Stimulated activated CD8-positive, alpha-beta memory T cell treated with anti-CD3 and anti-CD28 coated beads, Interleukin-2, amount 100 ng/mL, for 48 hours (primary cell): ENCODE results near the gene SLC52A3.
A peak's percentile ranks its signal among the peaks of the same experiment; 100 is the strongest.
"Not testable (repeated sequence)": the region's sequence is repeated elsewhere in the genome, so short reads cannot be mapped to it uniquely, and the experiment has no call there.

ENCODE experiments used
- DNase-seq, 2 donors: peaks; one replicate each; pipeline ENCODE4 v3.0.0-alpha.2; 2020; ENCODE audit warnings: low read depth in 2 of 2

SLC52A3 gene

DNA sequence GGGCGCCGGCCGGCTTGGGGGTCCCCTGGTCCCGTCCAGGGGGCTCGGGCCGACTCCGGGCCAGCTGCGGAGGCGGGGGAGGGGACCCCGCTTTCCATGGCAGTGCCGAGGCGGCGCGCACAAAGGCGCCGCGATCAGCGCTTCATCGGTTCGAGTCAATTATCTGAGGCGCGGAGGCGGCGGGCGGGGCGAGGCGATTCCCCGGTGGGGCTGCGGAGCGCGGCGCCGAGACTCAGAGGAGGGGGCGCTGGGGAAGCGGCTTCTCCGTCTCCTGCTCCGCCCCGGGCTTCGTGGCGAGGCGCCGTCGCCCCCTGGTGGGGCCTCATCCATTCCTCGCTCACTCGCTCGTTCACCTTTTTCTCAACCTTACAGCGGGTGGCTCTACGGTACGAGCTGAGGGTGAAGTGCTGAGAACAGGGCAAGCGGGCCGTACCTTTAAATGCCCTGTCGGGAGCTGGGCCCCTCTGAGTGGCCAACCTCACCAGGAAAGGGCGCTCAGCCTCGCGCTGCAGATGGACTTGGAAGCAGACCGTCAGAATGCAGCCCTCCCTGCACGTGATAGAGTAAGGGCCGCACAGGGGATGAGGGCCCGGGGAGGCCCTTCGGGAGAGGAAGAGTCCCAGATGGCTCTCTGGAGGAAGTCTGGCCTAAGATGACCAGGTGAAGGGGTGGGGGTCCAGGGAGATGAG lies 39.9 kb downstream of the SLC52A3 start:
- peak; percentile 30 to 40 for DNase-seq

DNA sequence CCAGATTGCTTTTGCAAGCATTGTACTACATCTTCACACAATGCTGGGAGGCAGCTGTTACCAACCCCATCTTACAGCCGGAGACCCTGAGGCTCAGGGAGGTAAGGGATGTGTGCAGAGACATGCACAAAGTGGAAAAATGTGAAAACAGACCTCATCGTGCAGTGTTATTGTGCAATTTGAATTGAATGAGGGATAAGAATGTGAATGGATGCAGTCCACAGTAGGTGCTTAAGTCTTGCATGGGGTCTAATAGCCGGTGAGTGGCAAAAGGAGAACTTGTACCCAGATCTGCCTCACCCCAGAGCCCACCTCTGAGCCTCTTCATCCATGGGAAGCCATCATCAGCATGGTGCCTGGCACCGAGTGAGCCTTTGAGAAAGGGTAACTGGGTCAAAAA lies 42.1 kb downstream of the SLC52A3 start:
- no peak for DNase-seq

DNA sequence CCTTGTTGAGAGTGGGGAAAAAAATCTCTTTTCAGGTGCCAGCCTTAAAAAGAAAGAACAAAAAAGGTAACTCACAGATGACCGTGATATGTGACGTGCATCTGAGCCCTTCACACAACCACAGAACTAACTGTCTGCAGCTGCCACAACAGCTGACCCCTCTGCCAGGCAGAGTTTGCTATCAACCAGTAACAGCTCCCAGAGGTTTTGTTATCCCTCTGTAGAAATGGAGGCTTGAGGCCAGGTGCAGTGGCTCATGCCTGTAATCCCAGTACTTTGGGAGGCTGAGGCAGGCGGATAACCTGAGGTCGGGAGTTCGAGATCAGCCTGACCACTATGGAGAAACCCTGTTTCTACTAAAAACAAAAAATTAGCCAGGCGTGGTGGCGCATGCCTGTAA lies 42.8 kb downstream of the SLC52A3 start:
- no peak for DNase-seq

DNA sequence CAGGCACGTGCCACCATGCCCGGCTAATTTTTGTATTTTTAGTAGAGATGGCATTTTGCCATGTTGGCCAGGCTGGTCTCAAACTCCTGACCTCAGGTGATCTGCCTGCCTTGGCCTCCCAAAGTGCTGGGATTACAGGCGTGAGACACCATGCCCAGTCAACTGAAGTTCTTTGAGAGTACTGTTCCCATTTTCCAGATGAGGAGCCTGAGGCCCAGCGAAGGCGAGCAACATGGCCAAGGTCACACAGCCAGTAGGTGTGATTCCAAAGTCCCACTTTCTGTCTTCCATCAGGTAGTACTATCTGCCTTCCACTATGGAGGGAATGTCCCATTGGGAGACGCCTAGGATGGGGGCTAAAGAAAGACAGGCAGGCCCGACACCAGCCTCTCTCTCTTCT lies 43.5 kb downstream of the SLC52A3 start:
- DNase-seq = not testable (repeated sequence)

DNA sequence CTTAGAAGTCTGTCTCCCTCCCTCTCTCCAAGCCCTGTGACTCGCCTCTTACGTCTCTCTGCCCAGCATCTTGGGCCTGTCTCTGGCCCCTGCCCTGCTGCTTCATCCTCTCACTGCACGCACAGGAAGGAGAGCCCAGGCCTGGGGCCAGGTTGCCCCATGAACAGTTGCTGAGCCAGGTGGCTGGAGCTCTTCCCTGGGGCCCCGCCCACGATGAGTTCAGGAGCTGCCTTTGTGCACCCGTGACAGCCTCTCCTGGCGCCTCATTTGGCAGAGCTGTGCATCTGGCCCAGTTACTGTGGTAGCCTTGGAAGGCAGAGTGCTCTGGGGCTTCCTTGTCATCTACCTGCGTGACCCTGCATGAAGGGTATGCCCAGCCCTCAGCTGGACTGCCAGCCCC lies 44.5 kb downstream of the SLC52A3 start:
- DNase-seq = no peak

DNA sequence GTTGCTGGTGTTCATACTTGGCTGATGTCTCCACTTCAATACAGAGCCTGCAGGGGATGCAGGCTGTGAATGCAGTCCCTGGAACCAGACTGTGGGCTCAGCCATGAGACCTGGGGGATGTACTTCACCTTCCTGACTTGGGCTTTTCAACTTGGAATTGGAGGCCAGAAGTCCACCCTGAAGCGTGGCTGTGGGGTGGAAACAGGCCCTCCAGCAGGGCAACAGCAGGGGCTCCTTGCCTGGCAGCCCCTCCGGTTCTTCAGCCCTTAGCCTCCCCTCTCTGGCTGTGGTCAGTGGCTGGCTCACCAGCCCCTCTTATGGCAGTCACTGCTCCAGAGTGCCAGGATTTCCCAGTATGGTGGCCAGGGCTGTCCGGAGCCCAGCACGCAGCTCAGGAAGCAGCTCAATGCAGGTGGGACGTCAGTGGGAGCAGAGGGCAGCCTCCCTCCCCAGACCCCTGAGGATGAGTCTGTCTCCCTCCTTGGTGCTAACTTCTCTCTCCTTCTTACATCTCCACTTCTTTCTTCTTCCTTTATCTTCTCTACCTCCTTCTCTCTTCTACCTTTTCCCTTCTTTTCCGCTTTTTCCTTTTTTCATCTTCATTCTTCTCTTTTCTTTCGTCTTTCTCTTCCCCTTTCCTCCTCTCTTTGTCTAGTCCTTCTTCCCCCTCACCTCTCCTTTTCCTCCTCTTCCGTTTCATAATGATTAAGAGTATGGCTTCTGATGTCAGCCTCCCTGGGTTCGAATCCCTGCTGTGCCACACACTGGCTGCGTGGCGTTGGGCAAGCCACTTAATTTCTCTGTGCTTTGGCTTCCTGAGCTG lies 45.3 kb downstream of the SLC52A3 start:
- no peak for DNase-seq

DNA sequence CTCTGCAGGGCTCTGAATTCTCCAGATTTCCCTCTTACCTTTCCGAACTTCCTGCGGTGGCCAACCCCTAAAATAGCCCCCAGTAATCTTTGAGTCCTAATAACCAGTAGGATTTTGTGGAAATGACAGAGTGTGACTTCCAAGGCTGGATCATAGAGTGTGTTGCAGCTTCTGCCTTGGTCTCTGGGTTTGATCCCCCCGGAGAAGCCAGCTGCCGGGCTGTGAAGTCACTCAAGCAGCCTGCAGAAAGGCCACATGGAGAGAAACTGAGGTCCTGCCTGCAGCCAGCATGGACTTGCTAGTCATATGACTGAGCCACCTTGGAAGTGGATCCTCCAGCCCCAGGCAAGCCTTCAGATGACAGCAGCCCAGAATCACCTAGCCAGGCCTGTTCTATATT lies 46.4 kb downstream of the SLC52A3 start:
- no peak for DNase-seq

DNA sequence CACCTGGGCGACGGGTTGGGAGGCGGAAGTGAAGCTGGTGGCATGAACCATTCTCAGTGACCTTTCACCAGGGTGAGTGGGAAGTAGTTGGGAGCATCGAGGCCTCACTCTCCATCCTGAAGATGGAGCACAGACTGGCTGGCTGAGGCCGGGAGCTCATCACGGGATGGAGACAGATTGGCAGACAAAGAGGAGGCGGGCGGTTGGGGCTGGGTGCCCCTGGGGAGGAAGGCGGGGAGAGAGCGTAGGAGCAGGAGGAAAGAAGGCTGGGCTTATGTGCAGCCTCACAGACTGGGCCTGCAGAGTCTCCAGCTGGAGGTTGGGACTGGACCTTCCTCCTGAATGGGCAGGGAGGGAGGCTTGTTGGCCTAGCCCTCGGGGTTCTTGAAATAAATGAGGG lies 48.5 kb downstream of the SLC52A3 start:
- no peak for DNase-seq

DNA sequence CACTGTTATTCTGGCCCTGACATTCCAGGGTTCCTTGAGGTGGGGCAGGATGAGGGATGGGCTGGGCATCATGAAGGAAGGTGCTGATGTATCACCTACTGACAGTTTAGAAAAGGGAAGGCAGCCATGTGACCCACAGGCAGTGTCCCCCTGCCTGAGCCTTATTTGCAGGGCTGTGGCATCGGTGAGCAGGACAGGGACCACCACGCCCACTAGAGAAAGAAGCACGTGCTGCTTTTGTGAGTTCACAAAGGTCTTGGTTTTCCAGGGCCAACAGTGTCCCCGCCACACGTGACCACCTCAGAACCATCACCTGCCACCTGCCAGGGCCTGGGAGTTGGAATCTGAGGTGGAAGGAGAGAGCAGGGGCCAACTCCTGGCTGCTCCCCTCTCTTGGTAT lies 49.2 kb downstream of the SLC52A3 start:
- no peak for DNase-seq

DNA sequence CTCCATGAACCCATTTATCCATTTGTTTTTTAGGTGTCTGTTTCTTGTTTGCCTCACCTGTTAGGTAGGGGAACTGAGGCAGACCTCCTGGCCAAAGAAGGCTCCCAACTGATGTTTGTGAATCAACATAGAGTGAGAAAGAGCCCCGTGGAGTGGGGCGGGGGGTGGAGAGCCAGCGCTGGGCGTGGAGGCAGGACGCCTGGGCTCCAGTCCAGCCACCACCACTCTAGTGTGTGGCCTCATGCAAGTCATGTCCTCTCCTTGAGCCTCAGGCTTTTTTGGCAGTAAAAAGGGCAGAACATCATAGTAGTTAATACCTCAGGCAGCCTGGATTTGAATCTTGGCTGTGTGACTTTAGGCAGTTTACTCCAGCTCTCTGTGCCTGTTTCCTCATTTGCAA lies 50.5 kb downstream of the SLC52A3 start:
- DNase-seq = no peak

DNA sequence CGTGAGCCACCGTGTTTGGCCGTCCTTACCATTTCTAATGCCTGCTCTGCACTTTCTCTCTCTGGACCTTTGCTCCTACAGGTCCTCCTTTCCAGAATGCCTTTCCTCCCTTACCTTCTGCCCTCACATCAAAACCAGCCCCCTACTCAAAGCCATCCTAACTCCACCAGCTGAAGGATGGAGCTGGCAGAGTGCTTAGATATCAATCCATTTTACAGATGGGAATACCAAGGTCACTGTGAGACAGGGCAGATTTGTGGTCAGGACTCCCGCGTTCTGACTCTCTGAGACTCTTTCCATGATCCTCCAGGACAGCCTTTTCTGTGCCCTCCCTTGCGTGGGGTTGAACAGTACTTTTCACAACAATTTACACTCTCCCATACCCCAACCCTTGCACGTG lies 51.0 kb downstream of the SLC52A3 start:
- no peak for DNase-seq

DNA sequence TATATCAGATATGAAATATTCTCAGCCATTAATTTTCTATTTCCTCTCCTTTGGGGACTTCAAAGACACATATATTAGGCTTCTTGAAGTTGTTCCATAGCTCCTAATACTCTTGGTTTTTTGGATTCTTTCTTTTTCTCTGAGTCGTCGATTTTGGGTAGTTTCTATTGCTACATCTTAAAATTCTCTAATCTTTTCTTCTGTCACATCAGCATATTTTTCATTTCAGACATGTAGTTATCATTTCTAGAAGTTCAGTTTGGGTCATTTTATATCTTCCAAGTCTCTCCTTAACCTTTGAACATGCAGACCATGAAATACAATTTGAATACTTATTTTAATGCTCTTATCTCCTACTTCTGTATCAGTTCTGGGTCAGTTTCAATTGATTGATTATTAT lies 53.8 kb downstream of the SLC52A3 start:
- no peak for DNase-seq

DNA sequence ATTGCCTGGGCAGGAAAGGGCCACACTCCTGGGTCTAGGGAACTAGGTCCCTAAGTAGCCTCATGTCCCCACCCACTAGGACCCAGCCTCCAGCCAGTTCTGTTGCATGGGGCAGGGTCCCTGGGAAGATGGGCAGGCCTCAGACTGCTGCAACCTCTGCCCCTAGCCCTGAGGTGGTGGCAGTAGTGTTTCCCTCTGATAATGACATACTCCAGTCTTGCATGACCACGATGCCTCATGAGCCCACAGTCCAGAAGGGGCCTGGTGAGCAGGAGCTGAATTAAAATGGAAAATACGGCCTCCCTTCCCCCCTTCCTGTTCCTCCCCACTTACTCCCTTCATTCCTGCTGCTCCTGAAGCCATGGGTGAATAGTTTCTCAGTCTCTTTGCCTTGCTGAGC lies 56.7 kb downstream of the SLC52A3 start:
- DNase-seq = no peak

DNA sequence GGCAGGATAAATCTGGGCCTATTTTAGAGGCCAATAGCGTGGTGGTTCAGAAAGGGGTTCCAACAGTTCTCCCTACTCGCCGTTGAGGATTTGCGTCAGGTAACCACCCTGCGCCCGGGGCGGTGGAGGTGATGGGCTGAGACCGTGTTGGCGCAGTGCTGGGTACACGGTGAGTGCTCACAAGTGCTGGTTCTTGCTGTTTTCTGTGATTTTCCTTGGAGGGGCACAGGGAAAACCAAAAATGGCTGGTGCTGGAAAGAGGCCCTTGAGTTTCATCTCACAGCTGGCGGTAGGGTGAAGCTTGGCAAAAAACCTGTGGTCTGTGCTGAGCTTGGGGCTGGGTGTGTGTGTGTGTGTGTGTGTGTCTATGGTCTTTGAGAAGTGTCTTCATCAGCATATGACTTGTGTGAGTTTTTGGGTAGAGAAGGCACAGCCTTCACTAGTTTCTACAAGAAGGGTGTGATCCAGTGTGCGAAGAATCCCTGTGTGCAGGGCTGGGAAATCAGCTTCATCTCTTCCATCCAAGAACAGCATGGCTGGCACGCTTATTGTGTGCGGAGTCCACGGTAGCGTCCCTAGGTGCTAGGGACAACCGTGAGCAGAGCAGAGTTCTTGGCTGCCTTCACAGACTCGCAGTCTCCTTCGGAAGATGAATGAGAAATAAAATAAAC lies 57.4 kb downstream of the SLC52A3 start:
- DNase-seq = no peak
